ENCODE data around the gene WDR12.

GRCh38 chr2:202861987-202862386, 49.5 kb downstream of the WDR12 start:
- TF ChIP-seq NFIC (IDR thresholded peaks at IDR 0.05): no peak
- no peak for TF ChIP-seq EP300 (IDR thresholded peaks at IDR 0.05; ENCODE audit: borderline replicate concordance)
- no peak for TF ChIP-seq CREB1 (IDR thresholded peaks at IDR 0.05; ENCODE audit: low read depth)
- TF ChIP-seq RAD21 (IDR thresholded peaks at IDR 0.05; ENCODE audit: low read depth): no peak
- TF ChIP-seq FOXM1 (IDR thresholded peaks at IDR 0.05; ENCODE audit: borderline replicate concordance, low read depth): no peak

Measured in Ishikawa (cell line).